Mesenchymal stem cell (in vitro differentiated cells and primary cell): Measurements from ENCODE around the gene OR52D1.

Experiments
- DNase-seq: peaks from one replicate; pipeline ENCODE4 v3.0.0-alpha.2; 2013
- H2AFZ ChIP-seq: one replicate; pipeline ENCODE4 v1.6.1; 2013; ENCODE audit warnings: low read depth, mild to moderate bottlenecking, control low read depth, inconsistent platforms, low read length, moderate library complexity
- H2AK5ac ChIP-seq: 2 replicates; pipeline ENCODE4 v1.6.1; 2013; ENCODE audit warnings: low read length, moderate library complexity, mild to moderate bottlenecking, inconsistent platforms; ENCODE audit not compliant: severe bottlenecking
- H2BK120ac ChIP-seq: one replicate; pipeline ENCODE4 v1.6.1; 2013; ENCODE audit warnings: low read depth, mild to moderate bottlenecking, inconsistent platforms, low read length, moderate library complexity
- H2BK12ac ChIP-seq, 2 experiments: one replicate each; pipeline ENCODE4 v1.6.1; 2013; ENCODE audit warnings: inconsistent platforms in 2 of 2, low read length in 2 of 2, mild to moderate bottlenecking in 2 of 2, moderate library complexity in 2 of 2, control low read depth in 1 of 2
- H2BK15ac ChIP-seq: one replicate; pipeline ENCODE4 v1.6.1; 2013; ENCODE audit warnings: mild to moderate bottlenecking, low read depth, inconsistent platforms; ENCODE audit not compliant: poor library complexity, severe bottlenecking
- H2BK5ac ChIP-seq: 2 replicates; pipeline ENCODE4 v1.6.1; 2013; ENCODE audit warnings: low read depth, mild to moderate bottlenecking, low read length, control low read depth, inconsistent platforms; ENCODE audit not compliant: poor library complexity, severe bottlenecking
- H3K14ac ChIP-seq, 2 experiments: one replicate each; pipeline ENCODE4 v1.6.1; 2013; ENCODE audit warnings: inconsistent platforms in 2 of 2, low read length in 2 of 2, control low read depth in 1 of 2, mild to moderate bottlenecking in 1 of 2, moderate library complexity in 1 of 2
- H3K18ac ChIP-seq, 2 experiments: one replicate each; pipeline ENCODE4 v1.6.1; 2013; ENCODE audit warnings: inconsistent platforms in 2 of 2, low read length in 2 of 2, control low read depth in 1 of 2, low read depth in 1 of 2, mild to moderate bottlenecking in 1 of 2
- H3K23ac ChIP-seq, 2 experiments: one replicate each; pipeline ENCODE4 v1.6.1; 2013; ENCODE audit warnings: inconsistent platforms in 2 of 2, low read length in 2 of 2, mild to moderate bottlenecking in 2 of 2, moderate library complexity in 2 of 2, control low read depth in 1 of 2
- H3K27ac ChIP-seq: 2 replicates; pipeline ENCODE4 v1.5.1; 2013; ENCODE audit warnings: mild to moderate bottlenecking, moderate library complexity, low read length, control low read depth, inconsistent platforms; ENCODE audit not compliant: poor library complexity, severe bottlenecking
- H3K27me3 ChIP-seq, 2 experiments: 2 replicates each; pipeline versions ENCODE4 v1.6.1 to v1.7.0; 2013; ENCODE audit warnings: low read length in 2 of 2, mild to moderate bottlenecking in 2 of 2, moderate library complexity in 2 of 2, control low read depth in 1 of 2, inconsistent platforms in 1 of 2; ENCODE audit not compliant: control insufficient read depth in 1 of 2, insufficient read depth in 1 of 2
- H3K36me3 ChIP-seq, 2 experiments: 2 replicates each; pipeline versions ENCODE4 v1.6.1 to v1.7.0; 2013; ENCODE audit warnings: low read length in 2 of 2, control low read depth in 1 of 2, inconsistent platforms in 1 of 2, low read depth in 1 of 2, mild to moderate bottlenecking in 1 of 2; ENCODE audit not compliant: insufficient read depth in 2 of 2, control insufficient read depth in 1 of 2
- H3K4ac ChIP-seq, 2 experiments: one replicate each; pipeline ENCODE4 v1.6.1; 2013; ENCODE audit warnings: inconsistent platforms in 2 of 2, low read length in 2 of 2, mild to moderate bottlenecking in 2 of 2, moderate library complexity in 2 of 2, control low read depth in 1 of 2, low read depth in 1 of 2
- H3K4me1 ChIP-seq: 2 replicates; pipeline ENCODE4 v1.6.1; 2013; ENCODE audit warnings: low read depth, low read length, control low read depth; ENCODE audit not compliant: control insufficient read depth, insufficient read depth
- H3K4me2 ChIP-seq: 2 replicates; pipeline ENCODE4 v1.6.1; 2013; ENCODE audit warnings: low read length, mild to moderate bottlenecking, inconsistent platforms; ENCODE audit not compliant: poor library complexity, severe bottlenecking
- H3K4me3 ChIP-seq, 2 experiments: 2 replicates each; pipeline versions ENCODE4 v1.5.1 to v1.7.0; 2013; ENCODE audit warnings: low read length in 2 of 2, mild to moderate bottlenecking in 2 of 2, control low read depth in 1 of 2, low read depth in 1 of 2; ENCODE audit not compliant: insufficient read depth in 1 of 2
- H3K79me1 ChIP-seq: replicated peaks from 2 replicates; pipeline ENCODE4 v1.6.1; 2013; ENCODE audit warnings: mild to moderate bottlenecking, control low read depth, low read length, inconsistent platforms; ENCODE audit not compliant: poor library complexity, severe bottlenecking
- H3K9ac ChIP-seq: 2 replicates; pipeline ENCODE4 v1.7.0; 2013; ENCODE audit warnings: mild to moderate bottlenecking, low read length, moderate library complexity
- H3K9me3 ChIP-seq: 2 replicates; pipeline ENCODE4 v1.7.0; 2013; ENCODE audit warnings: mild to moderate bottlenecking, low read length; ENCODE audit not compliant: control insufficient read depth
- H4K8ac ChIP-seq: one replicate; pipeline ENCODE4 v1.6.1; 2013; ENCODE audit warnings: inconsistent platforms, mild to moderate bottlenecking, low read length, moderate library complexity
- H4K91ac ChIP-seq: one replicate; pipeline ENCODE4 v1.6.1; 2013; ENCODE audit warnings: mild to moderate bottlenecking, low read length, inconsistent platforms
- WGBS: methylation state at CpG from one replicate; pipeline ENCODE4 v1.1.7; 2013; ENCODE audit warnings: mixed read lengths; 5-methylcytosine and 5-hydroxymethylcytosine counted together

OR52D1 gene

DNA sequence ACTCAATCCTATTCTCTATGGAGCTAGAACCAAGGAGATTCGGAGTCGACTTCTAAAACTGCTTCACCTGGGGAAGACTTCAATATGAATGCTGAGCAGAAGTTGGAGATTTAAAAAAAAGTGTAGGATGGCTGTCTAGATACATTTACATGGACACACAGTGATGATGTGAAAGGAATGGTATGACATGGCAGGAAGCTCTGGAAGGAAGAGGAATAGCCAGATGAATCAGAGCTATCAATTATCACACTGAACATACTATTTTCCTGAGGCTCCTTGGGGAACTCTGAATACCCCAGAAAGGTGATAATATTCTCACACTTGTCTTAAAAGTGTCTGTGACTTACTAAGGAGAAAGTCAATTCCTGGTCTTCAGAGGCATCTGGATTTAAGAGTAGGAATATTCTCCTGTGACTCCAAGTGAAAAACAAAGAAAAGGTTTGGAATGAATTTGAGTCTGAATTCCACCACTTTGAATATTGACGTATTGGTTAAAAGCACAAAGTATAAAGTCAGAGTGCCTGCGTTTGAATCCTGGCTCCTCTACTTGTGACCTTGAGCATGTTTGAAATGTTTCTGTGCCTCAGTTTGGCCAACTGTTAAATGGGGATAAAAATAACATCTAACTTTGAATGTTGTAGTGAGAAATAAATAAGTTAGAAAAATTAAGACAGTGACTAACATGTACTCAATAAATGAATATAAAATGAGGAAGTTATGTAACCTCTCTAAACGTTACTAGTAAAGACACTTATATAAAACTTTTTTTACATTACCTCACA is 1.3 kb downstream of the OR52D1 start:
- no peak overlapping the region for H2AK5ac ChIP-seq
- no peak overlapping the region for H2BK15ac ChIP-seq
- no peaks in the 10 kb centered on the region for H3K9me3 ChIP-seq
- no peak overlapping the region for H4K8ac ChIP-seq
- no peaks in the 10 kb centered on the region for H3K27me3 ChIP-seq
- H2BK5ac ChIP-seq, result no peak overlapping the region
- no peak overlapping the region for H2AFZ ChIP-seq
- H2BK12ac ChIP-seq, result no peak overlapping the region
- no peak overlapping the region for H3K9ac ChIP-seq
- no peak overlapping the region for H3K27ac ChIP-seq
- peak; percentile 2 for DNase-seq
- H2BK120ac ChIP-seq, result no peak overlapping the region
- no peak overlapping the region for H3K4ac ChIP-seq
- no peak overlapping the region for H3K4me3 ChIP-seq
- no peak overlapping the region for H3K14ac ChIP-seq
- H4K91ac ChIP-seq, result no peak overlapping the region
- H3K79me1 ChIP-seq, result no peaks in the 10 kb centered on the region
- H3K23ac ChIP-seq, result no peak overlapping the region
- 71% methylated on average over 4 of the region's 5 CpGs for WGBS
- no peaks in the 10 kb centered on the region for H3K36me3 ChIP-seq
- H3K4me1 ChIP-seq, result no peaks in the 10 kb centered on the region
- no peak overlapping the region for H3K18ac ChIP-seq
- H3K4me2 ChIP-seq, result no peak overlapping the region

DNA sequence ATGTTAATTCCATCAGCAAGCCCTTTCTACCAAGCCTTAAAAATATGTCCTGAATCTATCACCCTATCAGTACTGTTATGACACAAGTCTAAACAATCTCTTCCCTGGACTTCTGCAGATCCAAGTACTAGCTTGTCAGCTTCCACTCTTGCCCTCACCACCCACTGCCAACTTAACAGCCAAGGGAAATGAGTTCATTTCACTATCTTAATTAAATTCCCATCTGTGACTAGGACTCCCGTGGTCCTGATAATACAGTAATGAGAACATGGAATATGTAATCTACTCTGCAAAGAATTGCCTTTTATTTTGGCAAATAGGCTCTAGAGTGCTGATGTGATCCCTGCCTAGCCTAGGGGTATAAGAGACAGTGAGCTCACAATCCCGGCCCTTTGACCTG is 11.2 kb downstream of the OR52D1 start:
- H3K4me2 ChIP-seq, result no peak overlapping the region
- H3K27me3 ChIP-seq, result peaks cover 0 to 4% of the 10 kb centered on the region in 2 experiments
- H3K9ac ChIP-seq, result no peak overlapping the region
- H3K27ac ChIP-seq, result no peak overlapping the region
- H2BK12ac ChIP-seq, result no peak overlapping the region
- no peaks in the 10 kb centered on the region for H3K9me3 ChIP-seq
- H3K36me3 ChIP-seq, result no peaks in the 10 kb centered on the region
- H3K4ac ChIP-seq, result no peak overlapping the region
- H2BK5ac ChIP-seq, result no peak overlapping the region
- H3K79me1 ChIP-seq, result no peaks in the 10 kb centered on the region
- H2BK15ac ChIP-seq, result no peak overlapping the region
- no peak overlapping the region for H3K4me3 ChIP-seq
- H2AK5ac ChIP-seq, result no peak overlapping the region
- H2AFZ ChIP-seq, result no peak overlapping the region
- no peak for DNase-seq
- no peak overlapping the region for H3K14ac ChIP-seq
- H4K91ac ChIP-seq, result no peak overlapping the region
- H4K8ac ChIP-seq, result no peak overlapping the region
- no peak overlapping the region for H2BK120ac ChIP-seq
- 60% methylated on average over 2 of the region's 2 CpGs for WGBS
- H3K4me1 ChIP-seq, result no peaks in the 10 kb centered on the region
- no peak overlapping the region for H3K23ac ChIP-seq
- no peak overlapping the region for H3K18ac ChIP-seq

DNA sequence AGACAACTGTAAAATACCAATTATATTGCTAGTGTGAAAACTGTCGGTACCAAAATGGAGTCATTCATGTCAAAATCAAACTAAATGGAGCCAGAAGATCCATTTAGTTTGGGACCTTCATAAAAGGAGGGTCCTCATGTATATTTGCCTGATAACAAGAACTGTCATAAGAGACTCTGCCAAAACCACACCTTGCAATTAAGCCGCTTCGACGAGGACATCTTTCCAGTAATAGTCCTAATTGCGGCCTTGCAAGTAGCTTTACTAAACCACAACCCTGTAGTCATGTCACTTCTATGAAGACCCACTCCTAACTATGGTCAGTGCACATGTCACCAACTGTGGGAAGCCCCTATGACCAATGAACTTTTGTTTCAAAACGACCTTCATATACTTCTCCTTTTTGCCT is 11.9 kb downstream of the OR52D1 start:
- WGBS, result 89% methylated on average over 6 of the region's 6 CpGs
- no peaks in the 10 kb centered on the region for H3K79me1 ChIP-seq
- no peak overlapping the region for H3K14ac ChIP-seq
- no peak overlapping the region for H3K4me3 ChIP-seq
- H3K4ac ChIP-seq, result no peak overlapping the region
- H4K91ac ChIP-seq, result no peak overlapping the region
- no peak overlapping the region for H4K8ac ChIP-seq
- H2BK12ac ChIP-seq, result no peak overlapping the region
- H3K23ac ChIP-seq, result no peak overlapping the region
- H3K9ac ChIP-seq, result no peak overlapping the region
- H2AK5ac ChIP-seq, result no peak overlapping the region
- H2BK15ac ChIP-seq, result no peak overlapping the region
- H3K36me3 ChIP-seq, result no peaks in the 10 kb centered on the region
- peaks cover 0 to 4% of the 10 kb centered on the region in 2 experiments for H3K27me3 ChIP-seq
- no peaks in the 10 kb centered on the region for H3K9me3 ChIP-seq
- no peak overlapping the region for H3K27ac ChIP-seq
- no peak overlapping the region for H2BK120ac ChIP-seq
- H2AFZ ChIP-seq, result no peak overlapping the region
- no peak overlapping the region for H3K18ac ChIP-seq
- DNase-seq, result no peak
- no peak overlapping the region for H2BK5ac ChIP-seq
- no peak overlapping the region for H3K4me2 ChIP-seq
- H3K4me1 ChIP-seq, result no peaks in the 10 kb centered on the region

DNA sequence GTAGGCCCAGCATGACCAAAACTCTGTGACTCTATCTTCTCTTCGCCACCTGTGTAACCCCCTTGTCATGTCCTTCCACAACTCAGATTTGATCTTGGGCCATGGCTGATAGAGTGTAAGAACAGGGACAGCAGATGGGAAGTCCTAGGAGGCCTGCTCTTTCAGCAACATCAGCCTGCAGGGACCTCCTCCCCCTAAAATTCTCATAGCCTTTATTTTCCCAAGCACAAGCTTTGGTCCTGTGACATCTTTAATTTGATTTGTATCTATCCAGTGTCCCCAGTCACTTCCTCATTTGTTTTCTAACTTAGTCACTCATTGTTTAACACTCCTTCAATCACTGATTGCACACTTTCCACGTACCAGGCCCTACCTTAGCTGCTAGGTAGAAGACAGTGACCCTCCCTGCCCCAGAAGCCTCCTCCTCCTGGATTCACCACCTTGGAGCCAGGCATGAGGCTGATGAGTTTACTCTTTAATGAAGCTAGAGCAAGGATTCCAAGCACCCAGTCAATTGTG is 16.0 kb downstream of the OR52D1 start:
- no peak overlapping the region for H3K4me2 ChIP-seq
- H3K27ac ChIP-seq, result no peak overlapping the region
- H2AK5ac ChIP-seq, result no peak overlapping the region
- H3K79me1 ChIP-seq, result no peaks in the 10 kb centered on the region
- H3K36me3 ChIP-seq, result no peaks in the 10 kb centered on the region
- peaks cover 2 to 4% of the 10 kb centered on the region in 2 experiments for H3K27me3 ChIP-seq
- no peak overlapping the region for H3K23ac ChIP-seq
- 67% methylated on average over 2 of the region's 2 CpGs for WGBS
- no peak overlapping the region for H3K18ac ChIP-seq
- no peak overlapping the region for H4K8ac ChIP-seq
- H2AFZ ChIP-seq, result no peak overlapping the region
- no peak overlapping the region for H3K4ac ChIP-seq
- H4K91ac ChIP-seq, result no peak overlapping the region
- no peak overlapping the region for H3K4me3 ChIP-seq
- no peak overlapping the region for H3K14ac ChIP-seq
- H3K4me1 ChIP-seq, result no peaks in the 10 kb centered on the region
- H2BK120ac ChIP-seq, result no peak overlapping the region
- H3K9ac ChIP-seq, result no peak overlapping the region
- H2BK12ac ChIP-seq, result no peak overlapping the region
- H3K9me3 ChIP-seq, result no peaks in the 10 kb centered on the region
- no peak overlapping the region for H2BK15ac ChIP-seq
- DNase-seq, result no peak
- no peak overlapping the region for H2BK5ac ChIP-seq
